T-cell (primary cell): ENCODE data around the gene LGI1. TPM values are rescaled to one million over a fixed set of nuclear protein-coding genes. Genes with fewer than 3 reads are reported as not detected.

Source experiments
- ATAC-seq, 4 experiments: fragments of 200-7000 bp in 3 of 4; fragments of 150-1000 bp in 1 of 4; cut with Tn5 transposase; replicated peaks in 1 of 4; 1 replicate in 3 of 4; 2 replicates in 1 of 4; pipeline ENCODE4 v1.10.0; 2021; ENCODE audit warnings: moderate library complexity in 3 of 4, mild to moderate bottlenecking in 2 of 4, moderate number of reproducible peaks in 1 of 4
- CTCF ChIA-PET, 2 donors: fragments of 300-600 bp; sonication (Branson Sonifier 250); formaldehyde crosslinking; loops; one replicate each; lab custom pipeline; 2022; ENCODE audit warnings: antibody characterized with exemption in 2 of 2; lab: Charles Lee
- POLR2A ChIA-PET, 2 donors: fragments of 300-600 bp; sonication (Branson Sonifier 250); formaldehyde crosslinking; loops; one replicate each; lab custom pipeline; 2022; ENCODE audit warnings: antibody characterized with exemption in 2 of 2; lab: Charles Lee
- DNase-seq, 35 experiments: peaks; one replicate each; pipeline versions ENCODE4 v3.0.0 to v3.0.0-alpha.2; 2013 to 2023
- H3K27ac ChIP-seq: one replicate; pipeline ENCODE4 v1.5.1; 2013; ENCODE audit warnings: low read length
- H3K27me3 ChIP-seq, 2 experiments: replicated peaks in 1 of 2; 1 replicate in 1 of 2; 2 replicates in 1 of 2; pipeline versions ENCODE4 v1.6.1 to v1.7.0; 2013; ENCODE audit warnings: low read length in 1 of 2, mixed read lengths in 1 of 2; ENCODE audit not compliant: control insufficient read depth in 2 of 2, insufficient read depth in 2 of 2; ENCODE audit errors: extremely low read depth in 1 of 2
- H3K36me3 ChIP-seq, 2 donors: 1 replicate in 1 of 2; 2 replicates in 1 of 2; pipeline versions ENCODE4 v1.6.1 to v1.7.0; 2013; ENCODE audit warnings: low read length in 1 of 2; ENCODE audit not compliant: control insufficient read depth in 2 of 2, insufficient read depth in 1 of 2; ENCODE audit errors: extremely low read depth in 1 of 2
- H3K4me1 ChIP-seq, 2 experiments: 1 replicate in 1 of 2; 2 replicates in 1 of 2; pipeline versions ENCODE4 v1.6.1 to v1.7.0; 2013; ENCODE audit warnings: low read length in 2 of 2, mixed read lengths in 1 of 2; ENCODE audit not compliant: insufficient read depth in 2 of 2, control insufficient read depth in 1 of 2; ENCODE audit errors: extremely low read depth in 1 of 2
- H3K4me3 ChIP-seq, 2 donors: 1 replicate in 1 of 2; 2 replicates in 1 of 2; pipeline versions ENCODE4 v1.5.1 to v1.7.0; 2013; ENCODE audit warnings: mild to moderate bottlenecking in 2 of 2, low read length in 1 of 2, moderate library complexity in 1 of 2; ENCODE audit not compliant: control insufficient read depth in 1 of 2; ENCODE audit errors: extremely low read depth in 1 of 2
- H3K9me3 ChIP-seq: 2 replicates; pipeline ENCODE4 v1.7.0; 2013
- H3K27ac Mint-ChIP-seq, 2 donors: one replicate each; pipeline ENCODE4 v1.8.0; 2020 to 2021; ENCODE audit warnings: mild to moderate bottlenecking in 2 of 2, mixed read lengths in 2 of 2
- H3K27me3 Mint-ChIP-seq, 2 donors: one replicate each; pipeline ENCODE4 v1.8.0; 2021 to 2022; ENCODE audit warnings: mixed read lengths in 2 of 2
- H3K36me3 Mint-ChIP-seq: one replicate; pipeline ENCODE4 v1.8.0; 2021; ENCODE audit warnings: mixed read lengths
- H3K4me1 Mint-ChIP-seq, 3 donors: one replicate each; pipeline ENCODE4 v1.8.0; 2020 to 2022; ENCODE audit warnings: mixed read lengths in 3 of 3, mild to moderate bottlenecking in 1 of 3
- H3K4me3 Mint-ChIP-seq, 3 donors: one replicate each; pipeline ENCODE4 v1.8.0; 2020 to 2022; ENCODE audit warnings: mild to moderate bottlenecking in 3 of 3, mixed read lengths in 3 of 3, moderate library complexity in 3 of 3
- H3K9me3 Mint-ChIP-seq, 3 donors: one replicate each; pipeline ENCODE4 v1.8.0; 2020 to 2022; ENCODE audit warnings: mixed read lengths in 3 of 3
- WGBS: methylation state at CpG from one replicate; pipeline ENCODE4 v1.1.5; 2013; ENCODE audit warnings: missing lambda C conversion rate; ENCODE audit not compliant: insufficient coverage; 5-methylcytosine and 5-hydroxymethylcytosine counted together
- total RNA-seq, 35 experiments: library from RNA in 6 of 35; stranded (reverse) in 6 of 35; fragments of 120-200 nt in 1 of 35; gene quantifications; one replicate each; pipeline versions ENCODE4 v1.2.1 to v1.2.4 and lab custom pipeline; 2013 to 2026

LGI1 gene
- total RNA-seq, 5 donors from 2014 or later (not counting 1 experiment from before 2014, with no cell fraction given), result not detected

- Histone ChIP-seq H3K4me1 (peaks cover 0 to 3% of the 10 kb centered on the region in 2 experiments), H3K36me3 (no peaks in the 10 kb centered on the region), H3K9me3 (no peaks in the 10 kb centered on the region), H3K4me3 (no peak overlapping the region), H3K27ac (no peak overlapping the region), H3K27me3 (peaks cover 3 to 15% of the 10 kb centered on the region in 2 experiments)
- Mint-ChIP-seq H3K27me3 (peaks cover 15 to 34% of the 10 kb centered on the region in 2 donors), H3K36me3 (no peaks in the 10 kb centered on the region), H3K4me3 (no peak overlapping the region), H3K4me1 (peaks cover 8 to 16% (median 9%) of the 10 kb centered on the region in 3 donors), H3K27ac (no peak overlapping the region), H3K9me3 (no peaks in the 10 kb centered on the region)
- DNase-seq (no peak), ATAC-seq (no peak)
- ChIA-PET CTCF (no interaction called here), POLR2A (no interaction called here)
Measured at GRCh38 chr10:93752761-93753160, 5.0 kb upstream of the LGI1 start.

- DNase-seq, result no peak
- no peaks in the 10 kb centered on the region for H3K36me3 Mint-ChIP-seq
- H3K9me3 Mint-ChIP-seq, result no peaks in the 10 kb centered on the region
- peaks cover 10 to 16% of the 10 kb centered on the region in 2 experiments for H3K27me3 ChIP-seq
- peaks cover 12 to 22% (median 15%) of the 10 kb centered on the region in 3 donors for H3K4me1 Mint-ChIP-seq
- ATAC-seq, result no peak
- H3K27me3 Mint-ChIP-seq, result peaks cover 24 to 44% of the 10 kb centered on the region in 2 donors
- 89% methylated on average over 1 of the region's 3 CpGs for WGBS
- no peaks in the 10 kb centered on the region for H3K36me3 ChIP-seq
- CTCF ChIA-PET, result interaction anchor here in 1 of 2 donors (0.6 kb wide), 1 partner anchor 1409 kb away, joined by 4 read pairs; no protein-coding TSS in a partner anchor
- no peaks in the 10 kb centered on the region for H3K9me3 ChIP-seq
- peaks cover 0 to 3% of the 10 kb centered on the region in 2 experiments for H3K4me1 ChIP-seq
- no peak overlapping the region for H3K27ac Mint-ChIP-seq
- POLR2A ChIA-PET, result no interaction called here
- no peak overlapping the region for H3K4me3 ChIP-seq
- H3K4me3 Mint-ChIP-seq, result no peak overlapping the region
- H3K27ac ChIP-seq, result no peak overlapping the region
Measured at GRCh38 chr10:93753621-93754250, 4.0 kb upstream of the LGI1 start.

- ChIA-PET CTCF (interaction anchor here in 1 of 2 donors (0.6 kb wide), 1 partner anchor 601 kb away, joined by 3 read pairs; no protein-coding TSS in a partner anchor), POLR2A (no interaction called here)
- no peak overlapping the region for H3K27ac Mint-ChIP-seq
- H3K4me1 Mint-ChIP-seq, result peaks cover 12 to 22% (median 15%) of the 10 kb centered on the region in 3 donors
- Histone ChIP-seq H3K27ac (no peak overlapping the region), H3K9me3 (no peaks in the 10 kb centered on the region), H3K4me1 (peaks cover 0 to 3% of the 10 kb centered on the region in 2 experiments), H3K36me3 (no peaks in the 10 kb centered on the region), H3K27me3 (peaks cover 12 to 16% of the 10 kb centered on the region in 2 experiments), H3K4me3 (no peak overlapping the region)
- no peak overlapping the region for H3K4me3 Mint-ChIP-seq
- DNase-seq, result no peak
- ATAC-seq, result no peak
- H3K36me3 Mint-ChIP-seq, result no peaks in the 10 kb centered on the region
- H3K9me3 Mint-ChIP-seq, result no peaks in the 10 kb centered on the region
- WGBS, result no CpG with 5 or more reads among the region's 3 CpGs
- peaks cover 33 to 49% of the 10 kb centered on the region in 2 donors for H3K27me3 Mint-ChIP-seq
Measured at GRCh38 chr10:93754761-93755160, 3.0 kb upstream of the LGI1 start.

- Histone ChIP-seq H3K27ac (no peak overlapping the region), H3K36me3 (no peaks in the 10 kb centered on the region), H3K4me3 (no peak overlapping the region), H3K9me3 (no peaks in the 10 kb centered on the region), H3K27me3 (peaks cover 15 to 19% of the 10 kb centered on the region in 2 experiments), H3K4me1 (peaks cover 0 to 3% of the 10 kb centered on the region in 2 experiments)
- Mint-ChIP-seq H3K4me1 (peaks cover 12 to 22% (median 15%) of the 10 kb centered on the region in 3 donors), H3K27me3 (peaks cover 32 to 52% of the 10 kb centered on the region in 2 donors), H3K36me3 (no peaks in the 10 kb centered on the region), H3K4me3 (no peak overlapping the region), H3K27ac (no peak overlapping the region), H3K9me3 (no peaks in the 10 kb centered on the region)
- 82% methylated on average over 5 of the region's 10 CpGs for WGBS
- ATAC-seq, result no peak
- POLR2A ChIA-PET, result no interaction called here
- no peak for DNase-seq
- CTCF ChIA-PET, result no interaction called here
Measured at GRCh38 chr10:93755443-93756116, 2.2 kb upstream of the LGI1 start.

GRCh38 chr10:93756118-93756517 is 1.6 kb upstream of the LGI1 start:
- ATAC-seq (no peak), DNase-seq (no peak)
- CTCF ChIA-PET, result no interaction called here
- H3K36me3 ChIP-seq, result no peaks in the 10 kb centered on the region
- Mint-ChIP-seq H3K36me3 (no peaks in the 10 kb centered on the region), H3K4me1 (peaks cover 12 to 21% (median 15%) of the 10 kb centered on the region in 3 donors), H3K4me3 (no peak overlapping the region), H3K27me3 (peaks cover 37 to 51% of the 10 kb centered on the region in 2 donors), H3K27ac (no peak overlapping the region), H3K9me3 (no peaks in the 10 kb centered on the region)
- peaks cover 0 to 3% of the 10 kb centered on the region in 2 experiments for H3K4me1 ChIP-seq
- no peak overlapping the region for H3K27ac ChIP-seq
- no peaks in the 10 kb centered on the region for H3K9me3 ChIP-seq
- H3K27me3 ChIP-seq, result peaks cover 15 to 16% of the 10 kb centered on the region in 2 experiments
- 55% methylated on average over 2 of the region's 3 CpGs for WGBS
- H3K4me3 ChIP-seq, result no peak overlapping the region
- POLR2A ChIA-PET, result no interaction called here

GRCh38 chr10:93757136-93757535 is 600 bp upstream of the LGI1 start:
- ATAC-seq (no peak), DNase-seq (no peak)
- H3K27me3 ChIP-seq, result peaks cover 10 to 15% of the 10 kb centered on the region in 2 experiments
- H3K36me3 Mint-ChIP-seq, result no peaks in the 10 kb centered on the region
- no peak overlapping the region for H3K4me3 ChIP-seq
- H3K27ac ChIP-seq, result no peak overlapping the region
- H3K9me3 Mint-ChIP-seq, result no peaks in the 10 kb centered on the region
- peaks cover 7 to 11% (median 10%) of the 10 kb centered on the region in 3 donors for H3K4me1 Mint-ChIP-seq
- H3K27me3 Mint-ChIP-seq, result peaks cover 40 to 47% of the 10 kb centered on the region in 2 donors
- ChIA-PET CTCF (no interaction called here), POLR2A (no interaction called here)
- no peak overlapping the region for H3K27ac Mint-ChIP-seq
- no peak overlapping the region for H3K4me3 Mint-ChIP-seq
- H3K4me1 ChIP-seq, result no peaks in the 10 kb centered on the region
- WGBS, result 50% methylated on average over 1 of the region's 5 CpGs
- H3K36me3 ChIP-seq, result no peaks in the 10 kb centered on the region
- no peaks in the 10 kb centered on the region for H3K9me3 ChIP-seq
